Lower leg skin (tissue), 3 donors: Measurements from ENCODE around the gene MAP2K6.

Source experiments
- CTCF ChIP-seq, 3 donors: fragments of 450-650 bp; IDR thresholded peaks; one replicate each; pipeline ENCODE4 v1.5.1; 2016; ENCODE audit warnings: antibody characterized with exemption in 3 of 3, mild to moderate bottlenecking in 3 of 3, moderate library complexity in 2 of 3
- POLR2A ChIP-seq, 2 donors: fragments of 450-650 bp; IDR thresholded peaks; one replicate each; pipeline ENCODE4 v1.6.1; 2016 to 2017; ENCODE audit warnings: antibody characterized with exemption in 2 of 2, mild to moderate bottlenecking in 1 of 2, moderate library complexity in 1 of 2

GRCh38 chr17:69480245-69480644, 65.7 kb downstream of the MAP2K6 start:
- TF ChIP-seq POLR2A (IDR thresholded peaks at IDR 0.05) = no peak
- no peak for TF ChIP-seq CTCF (IDR thresholded peaks at IDR 0.05)
